Thoracic aorta (tissue), 2 donors: ENCODE results near the gene CGREF1. TPM values are rescaled to one million over a fixed set of nuclear protein-coding genes. Genes with fewer than 3 reads are reported as not detected.

Experiments used
- ATAC-seq: fragments of 150-250 bp; one replicate; pipeline ENCODE4 v1.8.0; 2017; ENCODE audit warnings: low read depth; ENCODE audit not compliant: insufficient number of reproducible peaks, low FRiP score
- DNase-seq: peaks from one replicate; pipeline ENCODE4 v3.0.0-alpha.2; 2020; ENCODE audit warnings: low spot score
- H3K27ac ChIP-seq, 2 donors: fragments of 200-600 bp; sonication (generic); 1 replicate in 1 of 2; 2 replicates in 1 of 2; pipeline ENCODE4 v1.5.1; 2016; ENCODE audit warnings: mild to moderate bottlenecking in 2 of 2, moderate library complexity in 2 of 2
- H3K27me3 ChIP-seq: fragments of 200-600 bp; sonication (generic); replicated peaks from 2 replicates; pipeline ENCODE4 v1.6.0; 2016; ENCODE audit warnings: mild to moderate bottlenecking; ENCODE audit not compliant: insufficient read depth
- H3K36me3 ChIP-seq: fragments of 200-600 bp; sonication (generic); one replicate; pipeline ENCODE4 v1.5.1; 2016
- H3K4me1 ChIP-seq, 2 donors: fragments of 200-600 bp; sonication (generic); 1 replicate in 1 of 2; 2 replicates in 1 of 2; pipeline versions ENCODE4 v1.5.1 to v1.6.0; 2016; ENCODE audit warnings: low read depth in 2 of 2, mild to moderate bottlenecking in 1 of 2; ENCODE audit not compliant: control insufficient read depth in 1 of 2
- H3K4me3 ChIP-seq: fragments of 200-600 bp; sonication (generic); 2 replicates; pipeline ENCODE4 v1.5.1; 2016; ENCODE audit warnings: mild to moderate bottlenecking
- H3K9me3 ChIP-seq: fragments of 200-600 bp; sonication (generic); 2 replicates; pipeline ENCODE4 v1.5.1; 2016
- total RNA-seq, 2 donors: library from RNA; depleted of rRNA; stranded (reverse); fragments of >200 nt; gene quantifications; one replicate each; pipeline versions ENCODE4 v1.1.0 to v1.2.3, GENCODE V29; 2016
- TF ChIP-seq, protein P1 (sequence below): fragments of 200-600 bp; sonication (generic); IDR thresholded peaks from one replicate; pipeline ENCODE4 v1.5.1; 2019; ENCODE audit warnings: antibody characterized with exemption

Gene CGREF1
- total RNA-seq, 2 donors from 2014 or later = 18.8 to 19.8 TPM

DNA sequence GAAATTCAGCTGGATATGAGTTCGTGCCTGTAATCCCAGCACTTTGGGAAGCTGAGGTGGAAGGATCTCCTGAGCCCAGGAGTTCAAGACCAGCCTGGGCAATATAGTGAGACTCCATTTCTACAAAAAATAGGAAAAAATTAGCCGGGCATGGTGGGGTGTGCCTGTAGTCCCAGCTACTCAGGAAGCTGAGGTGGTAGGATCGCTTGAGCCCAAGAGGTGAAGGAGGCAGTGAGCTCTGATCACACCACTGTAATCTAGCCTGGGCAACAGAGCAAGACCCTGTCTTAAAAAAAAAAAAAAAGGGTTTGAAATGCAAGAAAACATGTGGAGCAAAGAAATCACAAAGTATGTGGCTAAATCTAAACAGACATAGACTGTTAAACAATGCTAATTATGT, 9.8 kb downstream of the CGREF1 start:
- Histone ChIP-seq H3K9me3 (no peaks in the 10 kb centered on the region), H3K27ac (no peak overlapping the region), H3K36me3 (no peaks in the 10 kb centered on the region), H3K4me1 (no peaks in the 10 kb centered on the region), H3K27me3 (no peaks in the 10 kb centered on the region), H3K4me3 (no peak overlapping the region)
- TF ChIP-seq, protein P1, sequence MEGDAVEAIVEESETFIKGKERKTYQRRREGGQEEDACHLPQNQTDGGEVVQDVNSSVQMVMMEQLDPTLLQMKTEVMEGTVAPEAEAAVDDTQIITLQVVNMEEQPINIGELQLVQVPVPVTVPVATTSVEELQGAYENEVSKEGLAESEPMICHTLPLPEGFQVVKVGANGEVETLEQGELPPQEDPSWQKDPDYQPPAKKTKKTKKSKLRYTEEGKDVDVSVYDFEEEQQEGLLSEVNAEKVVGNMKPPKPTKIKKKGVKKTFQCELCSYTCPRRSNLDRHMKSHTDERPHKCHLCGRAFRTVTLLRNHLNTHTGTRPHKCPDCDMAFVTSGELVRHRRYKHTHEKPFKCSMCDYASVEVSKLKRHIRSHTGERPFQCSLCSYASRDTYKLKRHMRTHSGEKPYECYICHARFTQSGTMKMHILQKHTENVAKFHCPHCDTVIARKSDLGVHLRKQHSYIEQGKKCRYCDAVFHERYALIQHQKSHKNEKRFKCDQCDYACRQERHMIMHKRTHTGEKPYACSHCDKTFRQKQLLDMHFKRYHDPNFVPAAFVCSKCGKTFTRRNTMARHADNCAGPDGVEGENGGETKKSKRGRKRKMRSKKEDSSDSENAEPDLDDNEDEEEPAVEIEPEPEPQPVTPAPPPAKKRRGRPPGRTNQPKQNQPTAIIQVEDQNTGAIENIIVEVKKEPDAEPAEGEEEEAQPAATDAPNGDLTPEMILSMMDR = no peak
- ATAC-seq (no peak), DNase-seq (no peak)

DNA sequence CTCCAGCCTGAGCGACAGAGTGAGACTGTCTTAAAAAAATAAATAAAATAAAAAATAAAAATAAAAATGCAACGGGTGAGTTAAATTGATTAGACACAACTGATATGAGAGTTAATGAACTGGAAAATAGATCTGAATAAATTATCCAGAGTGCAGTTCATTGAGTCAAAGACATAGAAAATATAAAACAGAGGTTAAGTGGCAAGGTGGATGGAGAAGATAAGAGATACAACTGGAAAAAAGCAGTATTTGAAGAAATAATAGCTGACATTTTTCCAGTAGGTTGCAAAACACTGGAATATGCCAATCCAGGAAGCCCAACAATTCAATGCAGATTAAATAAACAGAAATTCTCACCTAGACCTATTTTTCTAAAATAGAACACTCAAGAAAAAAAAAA, 10.7 kb downstream of the CGREF1 start:
- DNase-seq (no peak), ATAC-seq (no peak)
- Histone ChIP-seq H3K27me3 (no peaks in the 10 kb centered on the region), H3K36me3 (no peaks in the 10 kb centered on the region), H3K4me3 (no peak overlapping the region), H3K9me3 (no peaks in the 10 kb centered on the region), H3K27ac (no peak overlapping the region), H3K4me1 (no peaks in the 10 kb centered on the region)
- TF ChIP-seq, protein P1 = no peak

DNA sequence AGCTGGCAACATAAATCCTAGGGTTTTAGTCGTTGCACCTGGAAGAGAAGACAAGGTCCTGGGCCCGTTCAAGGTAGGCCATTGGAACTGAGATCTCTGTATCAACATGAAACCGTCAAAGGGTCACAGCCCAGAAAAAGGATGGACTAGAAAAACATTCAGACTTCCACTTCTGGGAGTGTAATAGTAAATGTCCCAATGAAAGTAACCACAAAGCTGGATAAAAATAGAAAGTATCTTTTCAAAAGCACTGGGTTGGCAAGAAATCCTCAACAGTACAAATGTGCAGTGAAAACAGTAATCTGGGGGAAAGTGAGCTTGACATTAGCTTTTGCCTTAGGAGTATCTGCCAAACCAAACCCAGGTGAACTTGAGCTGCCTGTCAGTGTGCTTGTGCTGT, 12.9 kb downstream of the CGREF1 start:
- TF ChIP-seq, protein P1 = no peak
- no peaks in the 10 kb centered on the region for H3K4me1 ChIP-seq
- no peaks in the 10 kb centered on the region for H3K9me3 ChIP-seq
- no peak overlapping the region for H3K4me3 ChIP-seq
- ATAC-seq (no peak), DNase-seq (no peak)
- H3K36me3 ChIP-seq = no peaks in the 10 kb centered on the region
- H3K27me3 ChIP-seq = no peaks in the 10 kb centered on the region
- no peak overlapping the region for H3K27ac ChIP-seq

DNA sequence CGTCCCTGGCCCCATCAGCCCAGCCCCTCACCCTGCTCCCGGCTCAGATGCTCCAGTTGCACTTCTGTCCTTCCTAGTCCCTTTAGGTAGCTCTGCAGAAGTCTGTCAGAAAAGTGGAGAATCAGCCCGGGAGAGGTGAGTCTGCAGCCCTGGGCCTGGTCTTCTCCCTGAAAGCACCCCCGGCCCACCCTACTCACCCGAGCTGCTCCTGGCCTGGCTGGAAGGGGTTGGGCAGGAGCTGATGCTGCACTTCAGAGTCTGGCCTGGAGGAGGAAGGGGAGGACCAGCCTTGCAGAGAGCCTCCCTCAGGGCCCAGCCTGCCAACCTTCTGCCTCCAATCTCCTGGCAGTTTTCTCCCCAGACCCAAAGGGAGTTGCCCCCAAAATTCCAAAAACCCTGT, 16.6 kb downstream of the CGREF1 start:
- H3K4me3 ChIP-seq = no peak overlapping the region
- DNase-seq (no peak), ATAC-seq (no peak)
- H3K9me3 ChIP-seq = no peaks in the 10 kb centered on the region
- no peaks in the 10 kb centered on the region for H3K27me3 ChIP-seq
- no peak overlapping the region for H3K27ac ChIP-seq
- H3K36me3 ChIP-seq = no peaks in the 10 kb centered on the region
- H3K4me1 ChIP-seq = no peaks in the 10 kb centered on the region
- TF ChIP-seq, protein P1 = no peak

DNA sequence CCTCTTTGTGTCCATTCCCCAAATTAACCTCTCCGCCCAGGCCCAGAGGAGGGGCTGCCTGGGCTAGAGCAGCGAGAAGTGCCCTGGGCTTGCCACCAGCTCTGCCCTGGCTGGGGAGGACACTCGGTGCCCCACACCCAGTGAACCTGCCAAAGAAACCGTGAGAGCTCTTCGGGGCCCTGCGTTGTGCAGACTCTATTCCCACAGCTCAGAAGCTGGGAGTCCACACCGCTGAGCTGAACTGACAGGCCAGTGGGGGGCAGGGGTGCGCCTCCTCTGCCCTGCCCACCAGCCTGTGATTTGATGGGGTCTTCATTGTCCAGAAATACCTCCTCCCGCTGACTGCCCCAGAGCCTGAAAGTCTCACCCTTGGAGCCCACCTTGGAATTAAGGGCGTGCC, 18.9 kb downstream of the CGREF1 start:
- H3K36me3 ChIP-seq = no peaks in the 10 kb centered on the region
- TF ChIP-seq, protein P1 = no peak
- no peak for ATAC-seq

More for the DNA sequence above, 18.9 kb downstream of the CGREF1 start:
- Histone ChIP-seq H3K27me3 (no peaks in the 10 kb centered on the region), H3K9me3 (no peaks in the 10 kb centered on the region), H3K27ac (no peak overlapping the region), H3K4me3 (no peak overlapping the region), H3K4me1 (no peaks in the 10 kb centered on the region)
- no peak for DNase-seq
